HepG2 (cell line): ENCODE data around the gene TMEM219. TPM values are rescaled to one million over a fixed set of nuclear protein-coding genes. Genes with fewer than 3 reads are reported as not detected.

Experiments used
- EED ChIP-seq: sonication (generic); formaldehyde crosslinking; IDR thresholded peaks from 2 replicates; pipeline ENCODE4 v1.5.0; 2020; ENCODE audit warnings: mild to moderate bottlenecking, missing genetic modification reagents
- FOSL2 ChIP-seq: sonication (generic); formaldehyde crosslinking; IDR thresholded peaks from 2 replicates; pipeline ENCODE4 v1.4.0; 2020; ENCODE audit warnings: missing genetic modification reagents
- GATAD1 ChIP-seq: IDR thresholded peaks from 2 replicates; pipeline ENCODE4 v1.6.1; 2016; ENCODE audit warnings: missing genetic modification reagents, missing compliant biosample characterization
- HOXA3 ChIP-seq: sonication (generic); formaldehyde crosslinking; IDR thresholded peaks from 2 replicates; pipeline ENCODE4 v1.5.0; 2020; ENCODE audit warnings: missing genetic modification reagents
- JUNB ChIP-seq: sonication (generic); formaldehyde crosslinking; IDR thresholded peaks from 2 replicates; pipeline ENCODE4 v1.8.0; 2022; ENCODE audit warnings: missing genetic modification reagents, mild to moderate bottlenecking, borderline replicate concordance
- MAFK ChIP-seq, 2 experiments: IDR thresholded peaks in 1 of 2; conservative IDR thresholded peaks in 1 of 2; 2 replicates each; pipeline ENCODE4 v1.6.1; 2011; ENCODE audit warnings: improper control_type of control experiment in 2 of 2, low read length in 2 of 2
- NFYC ChIP-seq: IDR thresholded peaks from 2 replicates; pipeline ENCODE4 v1.6.1; 2016; ENCODE audit warnings: missing genetic modification reagents, missing compliant biosample characterization
- PHF21A ChIP-seq: sonication (generic); formaldehyde crosslinking; IDR thresholded peaks from 2 replicates; pipeline ENCODE4 v1.5.0; 2020; ENCODE audit warnings: mild to moderate bottlenecking, missing genetic modification reagents
- SP2 ChIP-seq: sonication (generic); formaldehyde crosslinking; IDR thresholded peaks from 2 replicates; pipeline ENCODE4 v1.5.1; 2020; ENCODE audit warnings: mild to moderate bottlenecking, missing genetic modification reagents
- TEAD3 ChIP-seq: optimal IDR thresholded peaks from 2 replicates; pipeline ENCODE3; 2016; ENCODE audit warnings: borderline replicate concordance
- ZNF230 ChIP-seq: sonication (generic); formaldehyde crosslinking; IDR thresholded peaks from 2 replicates; pipeline ENCODE4 v1.4.0; 2020; ENCODE audit warnings: mild to moderate bottlenecking, missing genetic modification reagents
- ZNF33B ChIP-seq: sonication (generic); formaldehyde crosslinking; IDR thresholded peaks from 2 replicates; pipeline ENCODE4 v1.5.1; 2020; ENCODE audit warnings: mild to moderate bottlenecking, missing genetic modification reagents
- ZZZ3 ChIP-seq: sonication (generic); formaldehyde crosslinking; IDR thresholded peaks from 2 replicates; pipeline ENCODE4 v1.4.0; 2020; ENCODE audit warnings: missing genetic modification reagents, mild to moderate bottlenecking, borderline replicate concordance
- polyA plus RNA-seq, 8 experiments: library from polyadenylated mRNA; depleted of rRNA in 3 of 8; stranded (reverse) in 7 of 8; unstranded in 1 of 8; fragments of >200 nt; fragmentation: Illumina TruSeq in 4 of 8; extraction: Trizol in 4 of 8; gene quantifications; 2 replicates each; pipeline versions ENCODE4 v1.2.1 to v1.2.3, GENCODE V29; 2011 to 2016; ENCODE audit warnings: low read depth in 4 of 8, missing spikeins in 1 of 8, mixed read lengths in 1 of 8; ENCODE audit not compliant: insufficient read depth in 1 of 8
- total RNA-seq, 5 experiments: library from RNA; depleted of rRNA; stranded (reverse); fragments of >200 nt; fragmentation: Illumina TruSeq; extraction: Trizol; gene quantifications; 2 replicates each; pipeline ENCODE4 v1.2.3, GENCODE V29; 2016; ENCODE audit warnings: low read depth in 1 of 5
- TF ChIP-seq, protein P1 (sequence below), 2 experiments: sonication (generic) in 1 of 2; formaldehyde crosslinking in 1 of 2; IDR thresholded peaks; 2 replicates each; pipeline versions ENCODE4 v1.4.0 to v1.6.1; 2016 to 2020; ENCODE audit warnings: borderline replicate concordance in 1 of 2, low read depth in 1 of 2, mild to moderate bottlenecking in 1 of 2, missing genetic modification reagents in 1 of 2
- TF ChIP-seq, protein P2 (sequence below): sonication (generic); formaldehyde crosslinking; IDR thresholded peaks from 2 replicates; pipeline ENCODE4 v1.4.0; 2020; ENCODE audit warnings: missing genetic modification reagents
- TF ChIP-seq, protein P3 (sequence below): sonication (generic); formaldehyde crosslinking; IDR thresholded peaks from 2 replicates; pipeline ENCODE4 v1.4.0; 2020; ENCODE audit warnings: low read depth, missing genetic modification reagents
- TF ChIP-seq, protein P4 (sequence below): IDR thresholded peaks from 2 replicates; pipeline ENCODE4 v1.6.1; 2016; ENCODE audit warnings: missing genetic modification reagents, missing compliant biosample characterization

TMEM219 gene
- total and polyA plus RNA-seq, 2 of the 13 experiments (the other 11 are each of a cell fraction or from before 2014, with no cell fraction given): 105 to 115 TPM

DNA sequence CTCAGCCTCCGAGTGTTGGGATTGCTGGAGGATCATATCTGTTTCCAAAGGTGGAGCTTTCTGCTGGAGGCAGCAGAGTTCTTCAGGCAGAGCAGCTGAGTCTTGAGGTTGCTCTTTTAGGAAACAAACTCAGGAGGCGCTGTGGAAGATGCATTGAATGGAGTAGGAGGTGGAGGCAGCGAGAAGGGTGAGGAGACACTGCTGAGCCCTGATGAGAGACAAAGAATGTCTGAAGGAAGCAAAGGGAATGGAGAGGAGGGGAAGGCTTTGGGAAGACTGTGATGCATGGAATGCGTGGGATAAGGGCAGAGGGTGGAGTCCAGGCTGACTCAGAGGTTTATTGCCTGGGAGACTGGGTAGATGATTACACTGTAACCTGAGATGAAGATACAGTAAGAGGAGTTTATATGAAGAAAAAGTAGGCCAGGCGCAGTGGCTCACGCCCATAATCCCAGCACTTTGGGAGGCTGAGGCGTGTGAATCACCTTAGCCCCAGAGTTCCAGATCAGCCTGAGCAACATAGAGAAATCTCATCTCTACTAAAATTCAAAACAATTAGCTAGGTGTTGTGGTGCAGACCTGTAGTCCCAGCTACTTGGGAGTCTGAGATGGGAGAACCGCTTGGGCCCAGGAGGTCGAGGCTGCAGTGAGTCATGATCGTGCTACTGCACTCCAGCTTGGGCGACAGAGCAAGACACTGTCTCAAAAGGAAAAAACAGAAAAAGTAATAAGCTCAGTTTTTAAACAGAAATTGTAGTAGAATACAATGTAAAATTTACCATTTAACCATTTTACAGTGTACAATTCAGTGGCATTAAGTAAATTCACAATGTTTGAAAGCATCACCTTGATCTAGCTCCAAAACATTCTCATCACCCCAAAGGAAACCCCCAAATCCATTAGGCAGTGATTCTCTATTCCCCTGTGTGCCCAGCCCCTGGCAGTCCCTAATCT lies 17.8 kb upstream of the TMEM219 start (continued):
- TF ChIP-seq, protein P1, sequence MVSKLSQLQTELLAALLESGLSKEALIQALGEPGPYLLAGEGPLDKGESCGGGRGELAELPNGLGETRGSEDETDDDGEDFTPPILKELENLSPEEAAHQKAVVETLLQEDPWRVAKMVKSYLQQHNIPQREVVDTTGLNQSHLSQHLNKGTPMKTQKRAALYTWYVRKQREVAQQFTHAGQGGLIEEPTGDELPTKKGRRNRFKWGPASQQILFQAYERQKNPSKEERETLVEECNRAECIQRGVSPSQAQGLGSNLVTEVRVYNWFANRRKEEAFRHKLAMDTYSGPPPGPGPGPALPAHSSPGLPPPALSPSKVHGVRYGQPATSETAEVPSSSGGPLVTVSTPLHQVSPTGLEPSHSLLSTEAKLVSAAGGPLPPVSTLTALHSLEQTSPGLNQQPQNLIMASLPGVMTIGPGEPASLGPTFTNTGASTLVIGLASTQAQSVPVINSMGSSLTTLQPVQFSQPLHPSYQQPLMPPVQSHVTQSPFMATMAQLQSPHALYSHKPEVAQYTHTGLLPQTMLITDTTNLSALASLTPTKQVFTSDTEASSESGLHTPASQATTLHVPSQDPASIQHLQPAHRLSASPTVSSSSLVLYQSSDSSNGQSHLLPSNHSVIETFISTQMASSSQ (IDR thresholded peaks at IDR 0.05; ENCODE audit: low read depth): peak; percentile 68
- TF ChIP-seq, protein P1 (CRISPR knock-in tag; IDR thresholded peaks at IDR 0.05; ENCODE audit: borderline replicate concordance): peak; percentile 87
- 0 out of 2 replicates have a peak, but pooled peaks have one; percentile 13 for TF ChIP-seq SP2 (CRISPR knock-in tag)
- TF ChIP-seq FOSL2 (CRISPR knock-in tag): peak; percentile 94
- peak; percentile 60; the same call in 1 of the 2 replicates for TF ChIP-seq JUNB (CRISPR knock-in tag)
- peak; percentile 66 for TF ChIP-seq PHF21A (CRISPR knock-in tag)
- TF ChIP-seq ZZZ3 (CRISPR knock-in tag): no peak
- peak; percentile 23; the same call in 1 of the 2 replicates for TF ChIP-seq NFYC (CRISPR knock-in tag)
- TF ChIP-seq MAFK (conservative IDR thresholded peaks at IDR 0.05 in 1 of 2, IDR thresholded peaks at IDR 0.05 in 1 of 2; ENCODE audit: low read length in 2 of 2): peak; percentile 22 to 32; a peak in 2 of 4 replicates
- TF ChIP-seq ZNF33B (CRISPR knock-in tag): 0 out of 2 replicates have a peak, but pooled peaks have one; percentile 13
- TF ChIP-seq, protein P2, sequence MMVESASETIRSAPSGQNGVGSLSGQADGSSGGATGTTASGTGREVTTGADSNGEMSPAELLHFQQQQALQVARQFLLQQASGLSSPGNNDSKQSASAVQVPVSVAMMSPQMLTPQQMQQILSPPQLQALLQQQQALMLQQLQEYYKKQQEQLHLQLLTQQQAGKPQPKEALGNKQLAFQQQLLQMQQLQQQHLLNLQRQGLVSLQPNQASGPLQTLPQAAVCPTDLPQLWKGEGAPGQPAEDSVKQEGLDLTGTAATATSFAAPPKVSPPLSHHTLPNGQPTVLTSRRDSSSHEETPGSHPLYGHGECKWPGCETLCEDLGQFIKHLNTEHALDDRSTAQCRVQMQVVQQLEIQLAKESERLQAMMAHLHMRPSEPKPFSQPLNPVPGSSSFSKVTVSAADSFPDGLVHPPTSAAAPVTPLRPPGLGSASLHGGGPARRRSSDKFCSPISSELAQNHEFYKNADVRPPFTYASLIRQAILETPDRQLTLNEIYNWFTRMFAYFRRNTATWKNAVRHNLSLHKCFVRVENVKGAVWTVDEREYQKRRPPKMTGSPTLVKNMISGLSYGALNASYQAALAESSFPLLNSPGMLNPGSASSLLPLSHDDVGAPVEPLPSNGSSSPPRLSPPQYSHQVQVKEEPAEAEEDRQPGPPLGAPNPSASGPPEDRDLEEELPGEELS (CRISPR knock-in tag): peak; percentile 46
- 0 out of 2 replicates have a peak, but pooled peaks have one; percentile 25 for TF ChIP-seq ZNF230 (CRISPR knock-in tag)
- peak; percentile 97 for TF ChIP-seq TEAD3 (CRISPR knock-in tag)
- TF ChIP-seq, protein P3, sequence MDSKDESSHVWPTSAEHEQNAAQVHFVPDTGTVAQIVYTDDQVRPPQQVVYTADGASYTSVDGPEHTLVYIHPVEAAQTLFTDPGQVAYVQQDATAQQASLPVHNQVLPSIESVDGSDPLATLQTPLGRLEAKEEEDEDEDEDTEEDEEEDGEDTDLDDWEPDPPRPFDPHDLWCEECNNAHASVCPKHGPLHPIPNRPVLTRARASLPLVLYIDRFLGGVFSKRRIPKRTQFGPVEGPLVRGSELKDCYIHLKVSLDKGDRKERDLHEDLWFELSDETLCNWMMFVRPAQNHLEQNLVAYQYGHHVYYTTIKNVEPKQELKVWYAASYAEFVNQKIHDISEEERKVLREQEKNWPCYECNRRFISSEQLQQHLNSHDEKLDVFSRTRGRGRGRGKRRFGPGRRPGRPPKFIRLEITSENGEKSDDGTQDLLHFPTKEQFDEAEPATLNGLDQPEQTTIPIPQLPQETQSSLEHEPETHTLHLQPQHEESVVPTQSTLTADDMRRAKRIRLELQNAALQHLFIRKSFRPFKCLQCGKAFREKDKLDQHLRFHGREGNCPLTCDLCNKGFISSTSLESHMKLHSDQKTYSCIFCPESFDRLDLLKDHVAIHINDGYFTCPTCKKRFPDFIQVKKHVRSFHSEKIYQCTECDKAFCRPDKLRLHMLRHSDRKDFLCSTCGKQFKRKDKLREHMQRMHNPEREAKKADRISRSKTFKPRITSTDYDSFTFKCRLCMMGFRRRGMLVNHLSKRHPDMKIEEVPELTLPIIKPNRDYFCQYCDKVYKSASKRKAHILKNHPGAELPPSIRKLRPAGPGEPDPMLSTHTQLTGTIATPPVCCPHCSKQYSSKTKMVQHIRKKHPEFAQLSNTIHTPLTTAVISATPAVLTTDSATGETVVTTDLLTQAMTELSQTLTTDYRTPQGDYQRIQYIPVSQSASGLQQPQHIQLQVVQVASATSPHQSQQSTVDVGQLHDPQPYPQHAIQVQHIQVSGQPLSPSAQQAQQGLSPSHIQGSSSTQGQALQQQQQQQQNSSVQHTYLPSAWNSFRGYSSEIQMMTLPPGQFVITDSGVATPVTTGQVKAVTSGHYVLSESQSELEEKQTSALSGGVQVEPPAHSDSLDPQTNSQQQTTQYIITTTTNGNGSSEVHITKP (CRISPR knock-in tag): no peak
- peak; percentile 47; the same call in 1 of the 2 replicates for TF ChIP-seq HOXA3 (CRISPR knock-in tag)
- TF ChIP-seq, protein P4, sequence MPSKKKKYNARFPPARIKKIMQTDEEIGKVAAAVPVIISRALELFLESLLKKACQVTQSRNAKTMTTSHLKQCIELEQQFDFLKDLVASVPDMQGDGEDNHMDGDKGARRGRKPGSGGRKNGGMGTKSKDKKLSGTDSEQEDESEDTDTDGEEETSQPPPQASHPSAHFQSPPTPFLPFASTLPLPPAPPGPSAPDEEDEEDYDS (CRISPR knock-in tag): peak; percentile 81
- TF ChIP-seq GATAD1 (CRISPR knock-in tag): no peak
- peak; percentile 77; the same call in 1 of the 2 replicates for TF ChIP-seq EED
